ENCODE measurements around the gene COL15A1.

DNA sequence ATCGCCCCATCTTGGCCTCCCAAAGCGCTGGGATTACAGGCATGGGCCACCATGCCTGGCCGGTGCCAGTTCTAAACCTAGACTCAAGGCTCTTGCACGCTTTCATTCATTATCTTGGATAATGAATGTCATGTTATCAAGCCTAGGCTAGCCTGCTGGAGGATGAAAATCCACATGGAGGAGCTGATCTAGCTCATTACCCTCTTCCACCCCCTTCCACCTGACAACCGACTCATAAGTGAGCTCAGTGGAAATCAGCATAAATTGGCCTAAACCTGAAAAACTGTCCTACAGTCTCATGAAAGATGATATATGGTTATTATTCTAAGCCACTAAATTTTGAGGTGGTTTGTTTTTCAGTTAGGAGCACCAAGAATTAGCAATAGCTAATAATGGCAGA lies 157.6 kb downstream of the COL15A1 start:
- TF ChIP-seq, protein P1, sequence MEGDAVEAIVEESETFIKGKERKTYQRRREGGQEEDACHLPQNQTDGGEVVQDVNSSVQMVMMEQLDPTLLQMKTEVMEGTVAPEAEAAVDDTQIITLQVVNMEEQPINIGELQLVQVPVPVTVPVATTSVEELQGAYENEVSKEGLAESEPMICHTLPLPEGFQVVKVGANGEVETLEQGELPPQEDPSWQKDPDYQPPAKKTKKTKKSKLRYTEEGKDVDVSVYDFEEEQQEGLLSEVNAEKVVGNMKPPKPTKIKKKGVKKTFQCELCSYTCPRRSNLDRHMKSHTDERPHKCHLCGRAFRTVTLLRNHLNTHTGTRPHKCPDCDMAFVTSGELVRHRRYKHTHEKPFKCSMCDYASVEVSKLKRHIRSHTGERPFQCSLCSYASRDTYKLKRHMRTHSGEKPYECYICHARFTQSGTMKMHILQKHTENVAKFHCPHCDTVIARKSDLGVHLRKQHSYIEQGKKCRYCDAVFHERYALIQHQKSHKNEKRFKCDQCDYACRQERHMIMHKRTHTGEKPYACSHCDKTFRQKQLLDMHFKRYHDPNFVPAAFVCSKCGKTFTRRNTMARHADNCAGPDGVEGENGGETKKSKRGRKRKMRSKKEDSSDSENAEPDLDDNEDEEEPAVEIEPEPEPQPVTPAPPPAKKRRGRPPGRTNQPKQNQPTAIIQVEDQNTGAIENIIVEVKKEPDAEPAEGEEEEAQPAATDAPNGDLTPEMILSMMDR (IDR thresholded peaks at IDR 0.05), result no peak
- TF ChIP-seq POLR2A (IDR thresholded peaks at IDR 0.05), result no peak
